ENCODE data around the gene SINHCAF.

SINHCAF gene

DNA sequence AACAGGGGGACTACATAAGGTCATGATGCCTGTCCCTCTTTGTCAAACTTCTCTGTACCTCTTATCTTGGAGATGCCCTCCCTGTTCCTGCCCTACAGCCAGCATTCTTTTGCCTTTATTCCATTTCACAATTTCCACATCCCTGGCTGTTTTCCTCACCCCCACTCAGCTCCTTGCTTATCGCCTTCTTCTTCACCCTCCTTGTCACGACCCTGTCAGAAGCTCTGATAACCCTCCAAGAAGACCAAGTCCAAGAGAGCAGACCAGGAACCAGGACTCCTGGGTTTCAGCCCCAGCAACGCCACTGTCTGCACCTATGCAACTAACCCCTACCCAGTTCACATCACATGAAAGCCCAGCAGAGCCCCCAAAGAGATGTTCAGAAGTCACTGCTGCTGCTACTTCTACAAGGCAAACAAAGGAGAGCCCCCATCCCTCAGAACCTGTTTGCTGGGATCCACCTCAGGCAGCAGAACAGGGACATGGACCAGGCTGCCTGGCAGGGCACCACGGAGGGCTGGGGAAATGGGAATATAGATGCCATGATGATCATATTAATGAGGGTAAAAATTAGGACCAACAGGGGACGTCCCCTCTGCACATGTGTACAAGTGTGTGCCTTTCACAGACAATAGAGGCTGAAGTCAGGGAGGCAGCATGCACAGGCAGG lies 92.8 kb downstream of the SINHCAF start:
- TF ChIP-seq, protein P1, sequence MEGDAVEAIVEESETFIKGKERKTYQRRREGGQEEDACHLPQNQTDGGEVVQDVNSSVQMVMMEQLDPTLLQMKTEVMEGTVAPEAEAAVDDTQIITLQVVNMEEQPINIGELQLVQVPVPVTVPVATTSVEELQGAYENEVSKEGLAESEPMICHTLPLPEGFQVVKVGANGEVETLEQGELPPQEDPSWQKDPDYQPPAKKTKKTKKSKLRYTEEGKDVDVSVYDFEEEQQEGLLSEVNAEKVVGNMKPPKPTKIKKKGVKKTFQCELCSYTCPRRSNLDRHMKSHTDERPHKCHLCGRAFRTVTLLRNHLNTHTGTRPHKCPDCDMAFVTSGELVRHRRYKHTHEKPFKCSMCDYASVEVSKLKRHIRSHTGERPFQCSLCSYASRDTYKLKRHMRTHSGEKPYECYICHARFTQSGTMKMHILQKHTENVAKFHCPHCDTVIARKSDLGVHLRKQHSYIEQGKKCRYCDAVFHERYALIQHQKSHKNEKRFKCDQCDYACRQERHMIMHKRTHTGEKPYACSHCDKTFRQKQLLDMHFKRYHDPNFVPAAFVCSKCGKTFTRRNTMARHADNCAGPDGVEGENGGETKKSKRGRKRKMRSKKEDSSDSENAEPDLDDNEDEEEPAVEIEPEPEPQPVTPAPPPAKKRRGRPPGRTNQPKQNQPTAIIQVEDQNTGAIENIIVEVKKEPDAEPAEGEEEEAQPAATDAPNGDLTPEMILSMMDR (IDR thresholded peaks at IDR 0.05; ENCODE audit: insufficient read depth, missing control alignments) = no peak
- FAIRE-seq = no peak
- DNase-seq (ENCODE audit: insufficient read length, low spot score) = no peak

DNA sequence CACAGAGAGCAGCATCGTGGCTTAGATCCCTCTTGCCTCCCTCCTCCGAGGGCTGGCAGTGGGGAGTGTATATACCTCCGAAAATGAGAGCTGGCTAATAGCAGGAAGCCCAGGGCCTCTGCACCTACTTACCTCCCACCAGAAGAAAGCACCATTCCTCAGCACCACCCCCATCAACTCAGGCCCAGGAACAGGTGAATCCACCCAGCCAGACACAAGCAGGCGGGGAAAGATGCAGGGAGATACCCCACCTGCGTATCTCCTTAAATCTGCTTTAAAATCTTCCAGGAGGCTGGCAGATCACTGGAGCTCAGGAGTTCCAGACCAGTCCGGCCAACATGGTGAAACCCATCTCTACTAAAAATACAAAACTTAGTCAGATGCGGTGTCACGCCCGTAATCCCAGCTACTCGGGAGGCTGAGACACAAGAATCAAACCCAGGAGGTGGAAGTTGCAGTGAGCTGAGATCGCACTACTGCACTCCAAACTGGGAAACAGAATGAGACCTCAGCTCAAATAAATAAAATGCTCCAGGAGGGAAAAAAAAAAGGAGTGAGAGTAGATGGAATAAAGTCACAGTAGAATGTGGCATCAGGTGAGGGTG lies 93.5 kb downstream of the SINHCAF start:
- TF ChIP-seq, protein P1 (IDR thresholded peaks at IDR 0.05; ENCODE audit: insufficient read depth, missing control alignments) = no peak
- DNase-seq (ENCODE audit: insufficient read length, low spot score) = no peak
- FAIRE-seq = no peak

DNA sequence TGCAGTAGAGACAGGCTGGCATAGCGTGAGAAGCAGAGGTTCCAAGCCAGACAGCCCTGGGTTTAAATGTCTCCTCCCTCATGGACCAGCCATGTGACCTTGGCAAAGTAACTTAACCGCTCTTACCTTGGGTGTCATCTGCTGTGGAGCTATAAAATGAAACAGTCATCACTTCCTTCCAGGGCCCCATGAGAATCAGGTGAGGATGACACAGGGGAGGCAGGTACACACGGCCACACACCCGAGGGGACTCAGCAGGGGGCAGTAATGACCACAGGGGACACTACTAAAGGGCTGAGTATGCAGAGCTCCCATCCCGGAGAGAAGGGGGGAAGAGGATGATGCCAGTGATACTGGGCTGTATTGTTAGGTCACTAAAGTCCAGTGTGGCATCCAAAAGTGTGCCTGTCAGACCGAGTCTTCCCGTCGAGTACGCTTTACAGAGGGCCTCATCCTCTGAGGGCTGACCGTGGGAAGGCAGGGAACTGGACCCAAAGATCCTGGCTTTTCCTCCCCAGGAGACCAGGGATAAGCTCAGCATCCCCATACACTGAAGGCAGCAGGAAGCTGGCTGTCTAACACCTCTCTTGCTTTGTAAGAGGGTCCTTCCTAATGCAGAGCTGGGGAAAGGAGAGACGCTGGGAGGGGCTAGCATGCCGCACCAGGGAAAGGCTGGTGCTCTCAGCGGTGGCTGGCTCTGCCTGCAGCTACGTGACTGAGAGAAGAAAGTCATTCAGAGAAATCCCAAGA lies 94.2 kb downstream of the SINHCAF start:
- no peak for DNase-seq (ENCODE audit: insufficient read length, low spot score)
- TF ChIP-seq, protein P1 (IDR thresholded peaks at IDR 0.05; ENCODE audit: insufficient read depth, missing control alignments) = no peak
- FAIRE-seq = no peak
